PC-3 (cell line): ENCODE data around the gene MYLK2.

Experiments used
- CTCF ChIP-seq: fragments of 300-600 bp; sonication (generic); conservative IDR thresholded peaks from 2 replicates; pipeline ENCODE4 v1.5.1; 2017; ENCODE audit warnings: antibody characterized with exemption, low read depth, mild to moderate bottlenecking, low read length
- EZH2 ChIP-seq: fragments of 300-600 bp; sonication (generic); IDR thresholded peaks from one replicate; pipeline ENCODE4 v1.6.1; 2017; ENCODE audit warnings: antibody characterized with exemption, mild to moderate bottlenecking, low read length; ENCODE audit not compliant: unreplicated experiment

GRCh38 chr20:31811198-31811597 lies 8.0 kb upstream of the MYLK2 start:
- no peak for TF ChIP-seq CTCF
- TF ChIP-seq EZH2, result no peak
